Stimulated activated CD8-positive, alpha-beta memory T cell treated with anti-CD3 and anti-CD28 coated beads, Interleukin-15, amount 100 ng/mL, for 48 hours (primary cell): ENCODE results near the gene TMEM185A.
"Not testable (repeated sequence)": the region's sequence is repeated elsewhere in the genome, so short reads cannot be mapped to it uniquely, and the experiment has no call there.

Source experiments
- DNase-seq, 2 donors: peaks; one replicate each; pipeline ENCODE4 v3.0.0-alpha.2; 2020; ENCODE audit warnings: low read depth in 2 of 2

The TMEM185A gene

GRCh38 chrX:149626829-149627228 lies 4.8 kb downstream of the TMEM185A start:
- not testable (repeated sequence) for DNase-seq

- not testable (repeated sequence) for DNase-seq
These were observed 11.9 kb downstream of the TMEM185A start for GRCh38 chrX:149619662-149620061.

- DNase-seq = no peak
These were observed 12.7 kb downstream of the TMEM185A start for GRCh38 chrX:149618871-149619270.

GRCh38 chrX:149611623-149612175 lies 19.9 kb downstream of the TMEM185A start:
- DNase-seq = no peak

- no peak for DNase-seq
These were observed 21.1 kb downstream of the TMEM185A start for GRCh38 chrX:149610511-149610910.

- DNase-seq = no peak
These were observed 23.9 kb downstream of the TMEM185A start for GRCh38 chrX:149607699-149608098.

GRCh38 chrX:149605248-149605885 lies 26.2 kb downstream of the TMEM185A start:
- not testable (repeated sequence) for DNase-seq

- DNase-seq = not testable (repeated sequence)
These were observed 33.0 kb downstream of the TMEM185A start for GRCh38 chrX:149598603-149599002.

GRCh38 chrX:149595943-149596342 lies 35.6 kb downstream of the TMEM185A start:
- not testable (repeated sequence) for DNase-seq

GRCh38 chrX:149595214-149595613 lies 36.4 kb downstream of the TMEM185A start, which contains the start of gene HSFX2:
TSS of gene HSFX2 (minus strand) at chrX:149595314. CDS start at chrX:149594700, 614 bp downstream.
- DNase-seq = not testable (repeated sequence)

- not testable (repeated sequence) for DNase-seq
These were observed 40.6 kb downstream of the TMEM185A start for GRCh38 chrX:149590993-149591392.

GRCh38 chrX:149587359-149587758 lies 44.2 kb downstream of the TMEM185A start, which contains the start of gene MAGEA9B:
TSS of gene MAGEA9B (minus strand) at chrX:149587459. CDS start at chrX:149583179, 4,280 bp downstream.
- not testable (repeated sequence) for DNase-seq

- not testable (repeated sequence) for DNase-seq
These were observed 46.0 kb downstream of the TMEM185A start for GRCh38 chrX:149585631-149586030.

GRCh38 chrX:149573456-149573855 lies 58.1 kb downstream of the TMEM185A start:
- not testable (repeated sequence) for DNase-seq

- no peak for DNase-seq
These were observed 58.8 kb downstream of the TMEM185A start for GRCh38 chrX:149572743-149573142.

- DNase-seq = no peak
These were observed 59.8 kb downstream of the TMEM185A start for GRCh38 chrX:149571770-149572169.

GRCh38 chrX:149570668-149571067 lies 60.9 kb downstream of the TMEM185A start:
- no peak for DNase-seq

- DNase-seq = no peak
These were observed 61.8 kb downstream of the TMEM185A start for GRCh38 chrX:149569770-149570169.

- DNase-seq = no peak
These were observed 62.8 kb downstream of the TMEM185A start for GRCh38 chrX:149568701-149569296.

- no peak for DNase-seq
These were observed 63.8 kb downstream of the TMEM185A start for GRCh38 chrX:149567621-149568417.

GRCh38 chrX:149563359-149563758 lies 68.2 kb downstream of the TMEM185A start:
- no peak for DNase-seq

GRCh38 chrX:149555251-149555650 lies 76.3 kb downstream of the TMEM185A start:
- DNase-seq = not testable (repeated sequence)
